ENCODE results near the gene SMIM5. TPM values are rescaled to one million over a fixed set of nuclear protein-coding genes. Genes with fewer than 3 reads are reported as not detected.

SMIM5 gene
- total RNA-seq, 1 experiment from 2014 or later: not detected

- DNase-seq: no peak
- Histone ChIP-seq H3K9me3 (ENCODE audit: low read length) (no peaks in the 10 kb centered on the region), H3K9ac (ENCODE audit: low read length) (no peak overlapping the region), H3K36me3 (ENCODE audit: insufficient read depth, low read length) (no peaks in the 10 kb centered on the region), H2AFZ (ENCODE audit: low read length) (no peak overlapping the region), H3K27ac (ENCODE audit: low read length) (no peak overlapping the region), H3K79me2 (ENCODE audit: low read length) (no peaks in the 10 kb centered on the region), H3K4me3 (ENCODE audit: low read length) (no peak overlapping the region), H4K20me1 (ENCODE audit: insufficient read depth, low read depth, low read length) (no peaks in the 10 kb centered on the region), H3K27me3 (ENCODE audit: low read length) (no peaks in the 10 kb centered on the region), H3K9me2 (replicated peaks; ENCODE audit: insufficient read depth, low read length) (no peaks in the 10 kb centered on the region), H3K4me2 (ENCODE audit: low read depth, low read length, poor library complexity, severe bottlenecking) (no peak overlapping the region), H3K4me1 (ENCODE audit: low read length) (no peaks in the 10 kb centered on the region)
These were observed 36.7 kb upstream of the SMIM5 start for GRCh38 chr17:75596320-75597087.

GRCh38 chr17:75601057-75601987, 31.9 kb upstream of the SMIM5 start:
- peak; percentile 90 for DNase-seq
- H3K79me2 ChIP-seq (ENCODE audit: low read length): no peaks in the 10 kb centered on the region
- H3K27ac ChIP-seq (ENCODE audit: low read length): no peak overlapping the region
- H2AFZ ChIP-seq (ENCODE audit: low read length): no peak overlapping the region
- no peak overlapping the region for H3K4me2 ChIP-seq (ENCODE audit: low read depth, low read length, poor library complexity, severe bottlenecking)
- H3K9me2 ChIP-seq (replicated peaks; ENCODE audit: insufficient read depth, low read length): no peaks in the 10 kb centered on the region
- no peak overlapping the region for H3K9ac ChIP-seq (ENCODE audit: low read length)
- H3K9me3 ChIP-seq (ENCODE audit: low read length): no peaks in the 10 kb centered on the region
- H4K20me1 ChIP-seq (ENCODE audit: insufficient read depth, low read depth, low read length): no peaks in the 10 kb centered on the region
- H3K27me3 ChIP-seq (ENCODE audit: low read length): no peaks in the 10 kb centered on the region
- H3K4me1 ChIP-seq (ENCODE audit: low read length): no peaks in the 10 kb centered on the region
- no peaks in the 10 kb centered on the region for H3K36me3 ChIP-seq (ENCODE audit: insufficient read depth, low read length)
- no peak overlapping the region for H3K4me3 ChIP-seq (ENCODE audit: low read length)

- no peak for DNase-seq
- no peak overlapping the region for H3K9ac ChIP-seq (ENCODE audit: low read length)
- H3K27ac ChIP-seq (ENCODE audit: low read length): no peak overlapping the region
- no peaks in the 10 kb centered on the region for H3K9me3 ChIP-seq (ENCODE audit: low read length)
- no peaks in the 10 kb centered on the region for H3K9me2 ChIP-seq (replicated peaks; ENCODE audit: insufficient read depth, low read length)
- H3K4me1 ChIP-seq (ENCODE audit: low read length): no peaks in the 10 kb centered on the region
- H4K20me1 ChIP-seq (ENCODE audit: insufficient read depth, low read depth, low read length): no peaks in the 10 kb centered on the region
- H3K4me3 ChIP-seq (ENCODE audit: low read length): no peak overlapping the region
- no peak overlapping the region for H3K4me2 ChIP-seq (ENCODE audit: low read depth, low read length, poor library complexity, severe bottlenecking)
- no peaks in the 10 kb centered on the region for H3K27me3 ChIP-seq (ENCODE audit: low read length)
- H3K36me3 ChIP-seq (ENCODE audit: insufficient read depth, low read length): no peaks in the 10 kb centered on the region
- no peak overlapping the region for H2AFZ ChIP-seq (ENCODE audit: low read length)
- H3K79me2 ChIP-seq (ENCODE audit: low read length): no peaks in the 10 kb centered on the region
These were observed 30.6 kb upstream of the SMIM5 start for GRCh38 chr17:75602644-75603043.

- no peaks in the 10 kb centered on the region for H3K79me2 ChIP-seq (ENCODE audit: low read length)
- no peak overlapping the region for H3K27ac ChIP-seq (ENCODE audit: low read length)
- H3K9me3 ChIP-seq (ENCODE audit: low read length): no peaks in the 10 kb centered on the region
- H3K4me1 ChIP-seq (ENCODE audit: low read length): no peaks in the 10 kb centered on the region
- no peak overlapping the region for H3K4me3 ChIP-seq (ENCODE audit: low read length)
- H4K20me1 ChIP-seq (ENCODE audit: insufficient read depth, low read depth, low read length): no peaks in the 10 kb centered on the region
- H3K9ac ChIP-seq (ENCODE audit: low read length): no peak overlapping the region
- H3K36me3 ChIP-seq (ENCODE audit: insufficient read depth, low read length): no peaks in the 10 kb centered on the region
- no peak for DNase-seq
- H3K9me2 ChIP-seq (replicated peaks; ENCODE audit: insufficient read depth, low read length): no peaks in the 10 kb centered on the region
- H2AFZ ChIP-seq (ENCODE audit: low read length): no peak overlapping the region
- no peak overlapping the region for H3K4me2 ChIP-seq (ENCODE audit: low read depth, low read length, poor library complexity, severe bottlenecking)
- H3K27me3 ChIP-seq (ENCODE audit: low read length): no peaks in the 10 kb centered on the region
These were observed 30.1 kb upstream of the SMIM5 start for GRCh38 chr17:75603123-75603522.

- Histone ChIP-seq H4K20me1 (ENCODE audit: insufficient read depth, low read depth, low read length) (no peaks in the 10 kb centered on the region), H3K79me2 (ENCODE audit: low read length) (no peaks in the 10 kb centered on the region), H3K27ac (ENCODE audit: low read length) (no peak overlapping the region), H3K27me3 (ENCODE audit: low read length) (no peaks in the 10 kb centered on the region), H3K4me1 (ENCODE audit: low read length) (no peaks in the 10 kb centered on the region), H3K9ac (ENCODE audit: low read length) (no peak overlapping the region), H3K9me2 (replicated peaks; ENCODE audit: insufficient read depth, low read length) (no peaks in the 10 kb centered on the region), H2AFZ (ENCODE audit: low read length) (no peak overlapping the region), H3K4me2 (ENCODE audit: low read depth, low read length, poor library complexity, severe bottlenecking) (no peak overlapping the region), H3K9me3 (ENCODE audit: low read length) (no peaks in the 10 kb centered on the region), H3K4me3 (ENCODE audit: low read length) (no peak overlapping the region), H3K36me3 (ENCODE audit: insufficient read depth, low read length) (no peaks in the 10 kb centered on the region)
- DNase-seq: no peak
These were observed 29.1 kb upstream of the SMIM5 start for GRCh38 chr17:75604034-75604695.

GRCh38 chr17:75605790-75606189, 27.4 kb upstream of the SMIM5 start:
- H4K20me1 ChIP-seq (ENCODE audit: insufficient read depth, low read depth, low read length): no peaks in the 10 kb centered on the region
- no peaks in the 10 kb centered on the region for H3K9me3 ChIP-seq (ENCODE audit: low read length)
- H3K4me3 ChIP-seq (ENCODE audit: low read length): no peak overlapping the region
- DNase-seq: no peak
- no peak overlapping the region for H3K4me2 ChIP-seq (ENCODE audit: low read depth, low read length, poor library complexity, severe bottlenecking)
- no peaks in the 10 kb centered on the region for H3K79me2 ChIP-seq (ENCODE audit: low read length)
- H3K9ac ChIP-seq (ENCODE audit: low read length): no peak overlapping the region
- no peaks in the 10 kb centered on the region for H3K36me3 ChIP-seq (ENCODE audit: insufficient read depth, low read length)
- no peaks in the 10 kb centered on the region for H3K27me3 ChIP-seq (ENCODE audit: low read length)
- no peaks in the 10 kb centered on the region for H3K9me2 ChIP-seq (replicated peaks; ENCODE audit: insufficient read depth, low read length)
- H3K27ac ChIP-seq (ENCODE audit: low read length): no peak overlapping the region
- H3K4me1 ChIP-seq (ENCODE audit: low read length): no peaks in the 10 kb centered on the region; the same call in 1 of the 2 replicates
- no peak overlapping the region for H2AFZ ChIP-seq (ENCODE audit: low read length)

GRCh38 chr17:75607086-75607485, 26.1 kb upstream of the SMIM5 start:
- no peak overlapping the region for H3K27ac ChIP-seq (ENCODE audit: low read length)
- H3K9me2 ChIP-seq (replicated peaks; ENCODE audit: insufficient read depth, low read length): no peaks in the 10 kb centered on the region
- H3K4me1 ChIP-seq (ENCODE audit: low read length): no peaks in the 10 kb centered on the region; the same call in 1 of the 2 replicates
- no peaks in the 10 kb centered on the region for H4K20me1 ChIP-seq (ENCODE audit: insufficient read depth, low read depth, low read length)
- H3K36me3 ChIP-seq (ENCODE audit: insufficient read depth, low read length): no peaks in the 10 kb centered on the region
- no peak for DNase-seq
- H3K9ac ChIP-seq (ENCODE audit: low read length): no peak overlapping the region
- H3K4me3 ChIP-seq (ENCODE audit: low read length): no peak overlapping the region
- H2AFZ ChIP-seq (ENCODE audit: low read length): no peak overlapping the region
- H3K27me3 ChIP-seq (ENCODE audit: low read length): no peaks in the 10 kb centered on the region
- H3K9me3 ChIP-seq (ENCODE audit: low read length): no peaks in the 10 kb centered on the region
- H3K4me2 ChIP-seq (ENCODE audit: low read depth, low read length, poor library complexity, severe bottlenecking): no peak overlapping the region
- H3K79me2 ChIP-seq (ENCODE audit: low read length): no peaks in the 10 kb centered on the region
